Glomerular visceral epithelial cell (primary cell): ENCODE data around the gene COASY.
A peak's percentile ranks its signal among the peaks of the same experiment; 100 is the strongest.

Source experiments
- DNase-seq: peaks from one replicate; pipeline ENCODE4 v3.0.0-alpha.2; 2016; ENCODE audit errors: extremely low spot score

The COASY gene

GRCh38 chr17:42574463-42574862, 12.5 kb downstream of the COASY start:
- DNase-seq, result no peak

GRCh38 chr17:42577140-42577531, 15.2 kb downstream of the COASY start:
- no peak for DNase-seq

GRCh38 chr17:42577532-42578281, 15.8 kb downstream of the COASY start, which contains the start of gene PSMC3IP:
Gene PSMC3IP (minus strand): TSS chr17:42577729. CDS start chr17:42577686, 43 bp downstream.
- peak; percentile 95 for DNase-seq

- peak; percentile 76 for DNase-seq
Measured at GRCh38 chr17:42578282-42578869, 16.4 kb downstream of the COASY start.

- DNase-seq, result no peak
Measured at GRCh38 chr17:42579794-42580551, 18.0 kb downstream of the COASY start.

- DNase-seq, result no peak
Measured at GRCh38 chr17:42581744-42582270, 19.9 kb downstream of the COASY start.

GRCh38 chr17:42584880-42585279, 22.9 kb downstream of the COASY start:
- no peak for DNase-seq

- DNase-seq, result no peak
Measured at GRCh38 chr17:42585353-42585752, 23.4 kb downstream of the COASY start.

- DNase-seq, result no peak
Measured at GRCh38 chr17:42586514-42587230, 24.7 kb downstream of the COASY start.

- no peak for DNase-seq
Measured at GRCh38 chr17:42590886-42591285, 28.9 kb downstream of the COASY start.

- no peak for DNase-seq
Measured at GRCh38 chr17:42591411-42591810, 29.5 kb downstream of the COASY start.

- no peak for DNase-seq
Measured at GRCh38 chr17:42596386-42596785, 34.4 kb downstream of the COASY start.

GRCh38 chr17:42598905-42599304, 37.0 kb downstream of the COASY start:
- DNase-seq, result no peak

- DNase-seq, result no peak
Measured at GRCh38 chr17:42603318-42603717, 41.4 kb downstream of the COASY start.

GRCh38 chr17:42607769-42608168, 45.8 kb downstream of the COASY start:
- DNase-seq, result no peak

GRCh38 chr17:42608305-42609181, 46.6 kb downstream of the COASY start:
- DNase-seq, result peak; percentile 11

- peak; percentile 100 for DNase-seq
Measured at GRCh38 chr17:42609182-42609813, 47.4 kb downstream of the COASY start, which contains the start of the genes RETREG3 and TUBG1. Gene RETREG3 (minus strand): TSS chr17:42609374. CDS start chr17:42609324, 50 bp downstream. Gene TUBG1 (plus strand): TSS chr17:42609683. CDS start chr17:42609738, 55 bp downstream.

- peak; percentile 24 for DNase-seq
Measured at GRCh38 chr17:42609814-42610801, 48.2 kb downstream of the COASY start.

GRCh38 chr17:42612013-42612412, 50.1 kb downstream of the COASY start:
- DNase-seq, result no peak
